HCT116 (cell line): Measurements from ENCODE around the gene SOAT2. TPM values are rescaled to one million over a fixed set of nuclear protein-coding genes. Genes with fewer than 3 reads are reported as not detected.

Source experiments
- ATAC-seq: fragments of 200-7000 bp; cut with Tn5 transposase; 2 replicates; pipeline ENCODE4 v1.9.1; 2020; ENCODE audit warnings: mild to moderate bottlenecking, moderate library complexity
- BruUV-seq: library from RNA; stranded (reverse); fragments of 400-500 nt; replicated peaks from 2 replicates; lab custom pipeline; 2021; lab: Mats Ljungman, UMichigan
- CTCF ChIA-PET: fragments of 300-600 bp; sonication (Branson Sonifier 250); formaldehyde crosslinking; loops from one replicate; lab custom pipeline; 2021; ENCODE audit warnings: antibody characterized with exemption; lab: Charles Lee
- POLR2A ChIA-PET: fragments of 300-600, 350-600 bp; sonication (Branson Sonifier 250); formaldehyde crosslinking; loops from one replicate; lab custom pipeline; 2021; ENCODE audit warnings: antibody characterized with exemption; lab: Charles Lee
- RAD21 ChIA-PET, 2 experiments: fragments of 300-600 bp; sonication (Branson Sonifier 250); formaldehyde crosslinking; loops; one replicate each; lab custom pipeline; 2023; ENCODE audit warnings: low total read pairs in 2 of 2; ENCODE audit not compliant: uncharacterized antibody in 2 of 2, unreplicated experiment in 2 of 2, low non-redundant PET in 1 of 2; lab: Charles Lee
- DNase-seq: peaks from one replicate; pipeline ENCODE4 v3.0.0-alpha.2; 2010; ENCODE audit warnings: low read depth, low spot score
- H2AFZ ChIP-seq: fragments of 200-600 bp; shearing (Covaris generic), sonication (generic); 2 replicates; pipeline ENCODE4 v1.6.1; 2017; ENCODE audit warnings: low read depth, mixed run types, mixed read lengths, antibody characterized with exemption, low read length; ENCODE audit not compliant: poor library complexity, severe bottlenecking
- H3K27ac ChIP-seq: 2 replicates; pipeline ENCODE4 v1.5.1; 2012; ENCODE audit warnings: low read depth, low read length
- H3K27me3 ChIP-seq: fragments of 200-600 bp; sonication (generic); 2 replicates; pipeline ENCODE4 v1.6.1; 2016; ENCODE audit warnings: mixed run types, low read length, mixed read lengths; ENCODE audit not compliant: insufficient read depth
- H3K36me3 ChIP-seq, 2 experiments: fragments of 200-500 bp in 1 of 2; fragments of 200-600 bp in 1 of 2; sonication (Bioruptor generic) in 1 of 2; sonication (generic) in 1 of 2; 2 replicates each; pipeline versions ENCODE4 v1.5.1 to v1.6.1; 2014 to 2016; ENCODE audit warnings: low read length in 2 of 2, inconsistent platforms in 1 of 2, mixed read lengths in 1 of 2, mixed run types in 1 of 2; ENCODE audit not compliant: insufficient read depth in 2 of 2, control insufficient read depth in 1 of 2
- H3K4me1 ChIP-seq, 2 experiments: fragments of 200-600 bp in 1 of 2; sonication (generic) in 1 of 2; 2 replicates each; pipeline versions ENCODE4 v1.5.1 to v1.6.1; 2012 to 2017; ENCODE audit warnings: low read length in 2 of 2, inconsistent platforms in 1 of 2, mild to moderate bottlenecking in 1 of 2, mixed read lengths in 1 of 2, mixed run types in 1 of 2, moderate library complexity in 1 of 2; ENCODE audit not compliant: insufficient read depth in 2 of 2, control insufficient read depth in 1 of 2
- H3K4me2 ChIP-seq: fragments of 200-600 bp; sonication (generic); 2 replicates; pipeline ENCODE4 v1.6.1; 2017; ENCODE audit warnings: mixed run types, low read length, mixed read lengths
- H3K4me3 ChIP-seq, 2 experiments: fragments of 200-600 bp in 1 of 2; sonication (generic) in 1 of 2; replicated peaks in 1 of 2; 2 replicates each; pipeline ENCODE4 v1.5.1; 2011 to 2016; ENCODE audit warnings: low read length in 2 of 2, control low read depth in 1 of 2, low read depth in 1 of 2, mild to moderate bottlenecking in 1 of 2, mixed read lengths in 1 of 2, mixed run types in 1 of 2
- H3K79me2 ChIP-seq: fragments of 200-600 bp; sonication (generic); 2 replicates; pipeline ENCODE4 v1.6.1; 2017; ENCODE audit warnings: mild to moderate bottlenecking, mixed run types, low read length, moderate library complexity, mixed read lengths; ENCODE audit not compliant: insufficient read depth
- H3K9ac ChIP-seq: fragments of 200-600 bp; sonication (generic); 2 replicates; pipeline ENCODE4 v1.6.1; 2016; ENCODE audit warnings: low read length, mixed read lengths
- H3K9me2 ChIP-seq: fragments of 200-600 bp; sonication (generic), shearing (Covaris generic); 2 replicates; pipeline ENCODE4 v1.6.1; 2017; ENCODE audit warnings: mixed run types, mild to moderate bottlenecking, moderate library complexity; ENCODE audit not compliant: insufficient read depth
- H3K9me3 ChIP-seq, 2 experiments: fragments of 200-500 bp in 1 of 2; fragments of 200-600 bp in 1 of 2; sonication (Bioruptor generic) in 1 of 2; sonication (generic) in 1 of 2; 2 replicates each; pipeline ENCODE4 v1.6.1; 2014 to 2017; ENCODE audit warnings: low read length in 2 of 2, mixed read lengths in 2 of 2, inconsistent platforms in 1 of 2, low read depth in 1 of 2, mild to moderate bottlenecking in 1 of 2, mixed run types in 1 of 2, moderate library complexity in 1 of 2; ENCODE audit not compliant: control insufficient read depth in 1 of 2, insufficient read depth in 1 of 2
- H4K20me1 ChIP-seq: fragments of 200-600 bp; sonication (generic), shearing (Covaris generic); 2 replicates; pipeline ENCODE4 v1.6.1; 2017; ENCODE audit warnings: mixed run types, mild to moderate bottlenecking, moderate library complexity; ENCODE audit not compliant: insufficient read depth
- ATF3 ChIP-seq: IDR thresholded peaks from 2 replicates; pipeline ENCODE4 v1.6.1; 2012
- EZH2phosphoT487 ChIP-seq: fragments of 200-600 bp; IDR thresholded peaks from 2 replicates; pipeline ENCODE4 v1.6.1; 2018; ENCODE audit warnings: antibody characterized with exemption, borderline replicate concordance
- JUND ChIP-seq: IDR thresholded peaks from 2 replicates; pipeline ENCODE4 v1.6.1; 2012
- POLR2A ChIP-seq: IDR thresholded peaks from 2 replicates; pipeline ENCODE4 v1.7.0; 2011; ENCODE audit warnings: borderline replicate concordance; ENCODE audit not compliant: insufficient read depth, insufficient read length; ENCODE audit errors: extremely low read depth
- SP1 ChIP-seq: IDR thresholded peaks from 2 replicates; pipeline ENCODE4 v1.6.1; 2012; ENCODE audit warnings: low read depth
- TCF7L2 ChIP-seq: IDR thresholded peaks from 2 replicates; pipeline ENCODE4 v1.7.0; 2011; ENCODE audit warnings: borderline replicate concordance, inconsistent platforms; ENCODE audit not compliant: insufficient read depth, insufficient read length; ENCODE audit errors: extremely low read depth
- YY1 ChIP-seq: IDR thresholded peaks from 2 replicates; pipeline ENCODE4 v1.6.1; 2011; ENCODE audit warnings: low read length, low read depth, moderate library complexity, mild to moderate bottlenecking; ENCODE audit not compliant: insufficient replicate concordance; ENCODE audit errors: extremely low read depth
- intact Hi-C: fragments of 100-400 bp; cut with micrococcal nuclease; formaldehyde crosslinking; loops from 2 replicates; pipeline ENCODE4 v1.10.0; 2022
- total RNA-seq: library from RNA; stranded (reverse); gene quantifications from one replicate; pipeline ENCODE4 v1.2.1, GENCODE V29; 2021; ENCODE audit not compliant: unreplicated experiment
- TF ChIP-seq, protein P1 (sequence below): IDR thresholded peaks from 2 replicates; pipeline ENCODE4 v1.6.1; 2011; ENCODE audit warnings: mild to moderate bottlenecking, low read length, moderate library complexity; ENCODE audit not compliant: insufficient replicate concordance; ENCODE audit errors: extremely low read depth

Gene SOAT2
- total RNA-seq, 1 experiment from 2014 or later, result 0.17 TPM

GRCh38 chr12:53147181-53147580 lies 43.9 kb downstream of the SOAT2 start:
- DNase-seq (no peak), ATAC-seq (no peak)
- TF ChIP-seq POLR2A, result no peak
- no peak for TF ChIP-seq JUND
- no peak for TF ChIP-seq EZH2phosphoT487
- TF ChIP-seq ATF3, result no peak
- no peak for TF ChIP-seq SP1
- no peak for TF ChIP-seq TCF7L2
- no peak for TF ChIP-seq YY1
- TF ChIP-seq, protein P1, sequence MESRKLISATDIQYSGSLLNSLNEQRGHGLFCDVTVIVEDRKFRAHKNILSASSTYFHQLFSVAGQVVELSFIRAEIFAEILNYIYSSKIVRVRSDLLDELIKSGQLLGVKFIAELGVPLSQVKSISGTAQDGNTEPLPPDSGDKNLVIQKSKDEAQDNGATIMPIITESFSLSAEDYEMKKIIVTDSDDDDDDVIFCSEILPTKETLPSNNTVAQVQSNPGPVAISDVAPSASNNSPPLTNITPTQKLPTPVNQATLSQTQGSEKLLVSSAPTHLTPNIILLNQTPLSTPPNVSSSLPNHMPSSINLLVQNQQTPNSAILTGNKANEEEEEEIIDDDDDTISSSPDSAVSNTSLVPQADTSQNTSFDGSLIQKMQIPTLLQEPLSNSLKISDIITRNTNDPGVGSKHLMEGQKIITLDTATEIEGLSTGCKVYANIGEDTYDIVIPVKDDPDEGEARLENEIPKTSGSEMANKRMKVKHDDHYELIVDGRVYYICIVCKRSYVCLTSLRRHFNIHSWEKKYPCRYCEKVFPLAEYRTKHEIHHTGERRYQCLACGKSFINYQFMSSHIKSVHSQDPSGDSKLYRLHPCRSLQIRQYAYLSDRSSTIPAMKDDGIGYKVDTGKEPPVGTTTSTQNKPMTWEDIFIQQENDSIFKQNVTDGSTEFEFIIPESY, result no peak
- intact Hi-C loops, result no loop called here
- Histone ChIP-seq H3K9me2 (no peaks in the 10 kb centered on the region), H3K27me3 (no peaks in the 10 kb centered on the region), H3K4me1 (no peaks in the 10 kb centered on the region), H4K20me1 (no peaks in the 10 kb centered on the region), H3K9ac (no peak overlapping the region), H3K4me3 (no peak overlapping the region), H3K4me2 (no peak overlapping the region), H3K36me3 (no peaks in the 10 kb centered on the region), H3K9me3 (no peaks in the 10 kb centered on the region), H3K79me2 (no peaks in the 10 kb centered on the region), H3K27ac (no peak overlapping the region), H2AFZ (no peak overlapping the region)
- CTCF ChIA-PET, result no interaction called here
- BruUV-seq, result no TSS peak
- POLR2A ChIA-PET, result no interaction called here
- RAD21 ChIA-PET, result no interaction called here
